ENCODE data around the gene PHTF2.

DNA sequence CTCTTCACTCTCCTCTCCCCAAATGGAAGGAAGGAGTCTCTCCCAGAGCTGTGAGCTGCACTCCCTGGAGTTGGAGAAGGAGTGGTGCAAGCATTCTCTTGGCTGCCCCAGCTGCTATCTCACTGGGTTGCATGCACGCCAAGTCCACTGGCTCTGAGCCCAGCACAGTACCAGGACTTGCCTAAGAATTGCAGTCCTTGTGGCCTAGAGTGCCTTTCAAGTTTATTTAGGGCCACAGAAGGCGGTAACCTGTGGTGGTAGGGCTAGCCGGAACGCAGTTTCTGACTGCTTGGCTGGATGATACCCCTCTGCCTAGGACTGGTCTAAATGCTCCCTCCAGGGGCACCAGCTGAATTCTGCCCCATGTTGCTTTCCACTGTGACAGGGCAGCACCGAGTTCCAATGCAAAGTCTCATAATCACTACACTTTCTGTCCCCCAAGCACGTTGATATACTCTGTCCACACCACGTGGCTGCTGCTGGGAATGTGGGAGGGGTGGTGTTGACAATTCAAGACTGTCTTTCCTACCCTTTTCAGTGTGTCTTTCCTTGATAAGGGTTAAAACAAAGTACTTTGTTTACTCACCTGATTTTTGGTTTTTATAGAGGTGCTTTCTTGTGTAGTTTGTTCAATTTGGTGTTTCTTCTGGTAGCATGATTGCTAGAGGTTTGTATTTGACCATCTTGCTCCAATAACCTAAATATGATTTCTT is 57.0 kb downstream of the PHTF2 start:
- TF ChIP-seq CTCF (conservative IDR thresholded peaks at IDR 0.05) = no peak
- TF ChIP-seq ZFX (IDR thresholded peaks at IDR 0.05) = no peak

All from C4-2B (cell line).